GM21423 (cell line): ENCODE measurements around the gene LETM1.
"Not testable (repeated sequence)": the region's sequence is repeated elsewhere in the genome, so short reads cannot be mapped to it uniquely, and the experiment has no call there.

Experiments used
- ATAC-seq: cut with Tn5 transposase; IDR thresholded peaks from one replicate; pipeline ENCODE4 v1.9.1; 2021; ENCODE audit warnings: mild to moderate bottlenecking, moderate library complexity; ENCODE audit not compliant: unreplicated experiment

The LETM1 gene

GRCh38 chr4:1852904-1853623 lies 2.9 kb downstream of the LETM1 start:
- no peak for ATAC-seq

- ATAC-seq, result no peak
These were observed 4.2 kb downstream of the LETM1 start for GRCh38 chr4:1851575-1852410.

- no peak for ATAC-seq
These were observed 4.8 kb downstream of the LETM1 start for GRCh38 chr4:1851160-1851559.

- ATAC-seq, result no peak
These were observed 5.7 kb downstream of the LETM1 start for GRCh38 chr4:1850276-1850675.

GRCh38 chr4:1846580-1846979 lies 9.4 kb downstream of the LETM1 start:
- ATAC-seq, result no peak

GRCh38 chr4:1844618-1845017 lies 11.3 kb downstream of the LETM1 start:
- ATAC-seq, result not testable (repeated sequence)

GRCh38 chr4:1843852-1844251 lies 12.1 kb downstream of the LETM1 start:
- no peak for ATAC-seq

GRCh38 chr4:1842993-1843448 lies 12.9 kb downstream of the LETM1 start:
- no peak for ATAC-seq

- no peak for ATAC-seq
These were observed 13.5 kb downstream of the LETM1 start for GRCh38 chr4:1842339-1842895.

- ATAC-seq, result no peak
These were observed 14.1 kb downstream of the LETM1 start for GRCh38 chr4:1841887-1842210.

GRCh38 chr4:1841201-1841886 lies 14.6 kb downstream of the LETM1 start:
- ATAC-seq, result no peak

GRCh38 chr4:1839282-1839681 lies 16.7 kb downstream of the LETM1 start:
- ATAC-seq, result no peak

GRCh38 chr4:1837069-1837468 lies 18.9 kb downstream of the LETM1 start:
- ATAC-seq, result no peak

GRCh38 chr4:1836650-1837049 lies 19.3 kb downstream of the LETM1 start:
- no peak for ATAC-seq

- ATAC-seq, result not testable (repeated sequence)
These were observed 20.1 kb downstream of the LETM1 start for GRCh38 chr4:1835836-1836235.

GRCh38 chr4:1834047-1834775 lies 21.7 kb downstream of the LETM1 start:
- ATAC-seq, result no peak

GRCh38 chr4:1833307-1834046 lies 22.5 kb downstream of the LETM1 start:
- no peak for ATAC-seq

GRCh38 chr4:1832690-1833089 lies 23.3 kb downstream of the LETM1 start:
- ATAC-seq, result no peak

GRCh38 chr4:1831331-1831730 lies 24.6 kb downstream of the LETM1 start:
- no peak for ATAC-seq

- ATAC-seq, result no peak
These were observed 25.2 kb downstream of the LETM1 start for GRCh38 chr4:1830642-1831228.
